ENCODE results near the gene SPEM3. TPM values are rescaled to one million over a fixed set of nuclear protein-coding genes. Genes with fewer than 3 reads are reported as not detected.

Gene SPEM3
- total RNA-seq, 1 donor from 2014 or later, result not detected

- no peak overlapping the region for H3K27ac ChIP-seq
- DNase-seq (no peak), ATAC-seq (no peak)
- peaks cover 40% of the 10 kb centered on the region for H3K27me3 ChIP-seq
- H3K4me1 ChIP-seq, result peaks cover 35% of the 10 kb centered on the region
- intact Hi-C loops (cut with DNase I), result no loop called here
- H3K36me3 ChIP-seq, result no peaks in the 10 kb centered on the region
- H3K4me3 ChIP-seq, result no peak overlapping the region
- no peak for TF ChIP-seq CTCF (IDR thresholded peaks at IDR 0.05)
- H3K9me3 ChIP-seq, result no peaks in the 10 kb centered on the region
Measured at GRCh38 chr17:7442142-7442541, 13.5 kb downstream of the SPEM3 start.

- H3K4me1 ChIP-seq, result peaks cover 20% of the 10 kb centered on the region
- no peak for ATAC-seq
- H3K27me3 ChIP-seq, result peaks cover 43% of the 10 kb centered on the region
- no peaks in the 10 kb centered on the region for H3K36me3 ChIP-seq
- no peak overlapping the region for H3K27ac ChIP-seq
- no peak overlapping the region for H3K4me3 ChIP-seq
- intact Hi-C loops (cut with DNase I), result no loop called here
- H3K9me3 ChIP-seq, result no peaks in the 10 kb centered on the region
- TF ChIP-seq CTCF (IDR thresholded peaks at IDR 0.05), result no peak
- no peak for DNase-seq
Measured at GRCh38 chr17:7443499-7444485, 15.1 kb downstream of the SPEM3 start.

- H3K36me3 ChIP-seq, result no peaks in the 10 kb centered on the region
- intact Hi-C loops (cut with DNase I), result no loop called here
- no peak within 1 kb of the TSS for H3K27ac ChIP-seq
- peaks cover 14% of the 10 kb centered on the region for H3K4me1 ChIP-seq
- no peaks in the 10 kb centered on the region for H3K9me3 ChIP-seq
- DNase-seq (peak; percentile 91), ATAC-seq (peak; percentile 93)
- peak within 1 kb of the TSS; percentile 46 for H3K4me3 ChIP-seq
- peaks cover 34% of the 10 kb centered on the region for H3K27me3 ChIP-seq
- TF ChIP-seq CTCF (IDR thresholded peaks at IDR 0.05), result peak; percentile 16
Measured at GRCh38 chr17:7444682-7445618, 16.3 kb downstream of the SPEM3 start, which contains the start of gene CHRNB1. TSS of gene CHRNB1 (plus strand) at chr17:7445061. CDS start at chr17:7445128, 67 bp downstream.

GRCh38 chr17:7445619-7445968, 16.9 kb downstream of the SPEM3 start:
- Histone ChIP-seq H3K36me3 (no peaks in the 10 kb centered on the region), H3K4me1 (peaks cover 7% of the 10 kb centered on the region), H3K27ac (no peak overlapping the region), H3K9me3 (no peaks in the 10 kb centered on the region), H3K27me3 (peaks cover 28% of the 10 kb centered on the region), H3K4me3 (peak overlapping the region; percentile 46)
- intact Hi-C loops (cut with DNase I), result no loop called here
- no peak for TF ChIP-seq CTCF (IDR thresholded peaks at IDR 0.05)
- no peak for DNase-seq
- peak; percentile 54 for ATAC-seq

GRCh38 chr17:7448461-7448860, 19.8 kb downstream of the SPEM3 start:
- intact Hi-C loops (cut with DNase I), result no loop called here
- no peak overlapping the region for H3K4me3 ChIP-seq
- DNase-seq, result no peak
- peaks cover 4% of the 10 kb centered on the region for H3K4me1 ChIP-seq
- peaks cover 25% of the 10 kb centered on the region for H3K27me3 ChIP-seq
- H3K36me3 ChIP-seq, result no peaks in the 10 kb centered on the region
- no peaks in the 10 kb centered on the region for H3K9me3 ChIP-seq
- no peak overlapping the region for H3K27ac ChIP-seq
- TF ChIP-seq CTCF (IDR thresholded peaks at IDR 0.05), result no peak
- ATAC-seq, result no peak
